Gastrocnemius medialis (tissue), 4 donors: ENCODE results near the gene PKIB. TPM values are rescaled to one million over a fixed set of nuclear protein-coding genes. Genes with fewer than 3 reads are reported as not detected.

Experiments used
- ATAC-seq, 2 donors: fragments of 150-250 bp; one replicate each; pipeline ENCODE4 v1.9.1; 2016
- DNase-seq, 2 donors: peaks; one replicate each; pipeline ENCODE4 v3.0.0-alpha.2; 2019
- H3K27ac ChIP-seq, 4 donors: fragments of 200-600 bp; sonication (generic); 1 replicate in 1 of 4; 2 replicates in 3 of 4; pipeline ENCODE4 v1.5.1; 2016 to 2018; ENCODE audit warnings: mild to moderate bottlenecking in 2 of 4, moderate library complexity in 1 of 4
- H3K27me3 ChIP-seq, 3 donors: fragments of 200-600 bp; sonication (generic) in 2 of 3; 1 replicate in 1 of 3; 2 replicates in 2 of 3; pipeline versions ENCODE4 v1.5.1 to v1.6.0; 2016 to 2019; ENCODE audit warnings: mild to moderate bottlenecking in 1 of 3, moderate library complexity in 1 of 3
- H3K36me3 ChIP-seq, 2 donors: fragments of 200-600 bp; sonication (generic) in 1 of 2; one replicate each; pipeline ENCODE4 v1.5.1; 2017 to 2018
- H3K4me1 ChIP-seq, 2 donors: fragments of 200-600 bp; sonication (generic) in 1 of 2; one replicate each; pipeline ENCODE4 v1.5.1; 2016 to 2017; ENCODE audit warnings: mild to moderate bottlenecking in 2 of 2
- H3K4me3 ChIP-seq, 4 donors: fragments of 200-600 bp; sonication (generic) in 3 of 4; 1 replicate in 1 of 4; 2 replicates in 3 of 4; pipeline ENCODE4 v1.5.1; 2016 to 2019; ENCODE audit warnings: mild to moderate bottlenecking in 2 of 4
- H3K9me3 ChIP-seq, 3 donors: fragments of 200-600 bp; sonication (generic) in 2 of 3; 1 replicate in 1 of 3; 2 replicates in 2 of 3; pipeline ENCODE4 v1.5.1; 2016 to 2019
- CTCF ChIP-seq, 5 experiments: fragments of 450-650 bp in 3 of 5; fragments of 200-600 bp in 2 of 5; sonication (generic) in 2 of 5; IDR thresholded peaks in 4 of 5; conservative IDR thresholded peaks in 1 of 5; 1 replicate in 4 of 5; 2 replicates in 1 of 5; pipeline ENCODE4 v1.5.1; 2016 to 2019; ENCODE audit warnings: antibody characterized with exemption in 5 of 5, mild to moderate bottlenecking in 3 of 5, moderate library complexity in 3 of 5
- POLR2A ChIP-seq, 2 donors: fragments of 450-650 bp; IDR thresholded peaks; one replicate each; pipeline ENCODE4 v1.6.1; 2017; ENCODE audit warnings: antibody characterized with exemption in 2 of 2, mild to moderate bottlenecking in 2 of 2, moderate library complexity in 2 of 2
- in situ Hi-C, 4 donors: fragments of 200-750 bp; cut with MboI; loops; one replicate each; pipeline versions ENCODE4 v1.15.0 to v1.8.0; 2017; ENCODE audit warnings: low sequenced_read_pairs in 4 of 4
- intact Hi-C: fragments of 100-400 bp; cut with DNase I; formaldehyde crosslinking; loops from one replicate; pipeline ENCODE4 v1.15.1; 2023; ENCODE audit warnings: low total_unique reads
- total RNA-seq, 4 donors: library from RNA; depleted of rRNA; stranded (reverse); fragments of >200 nt; gene quantifications; one replicate each; pipeline versions ENCODE4 v1.1.0 to v1.2.3, GENCODE V29; 2016

PKIB gene
- total RNA-seq = 1 to 10 TPM in 2 of 4 donors, under 1 TPM in 2; 0.64 to 1.1 (median 0.97) TPM

- no peaks in the 10 kb centered on the region for H3K36me3 ChIP-seq
- intact Hi-C loops = no loop called here
- peak; percentile 37 to 61 for DNase-seq
- no peaks in the 10 kb centered on the region for H3K9me3 ChIP-seq
- ATAC-seq = peak; percentile 86 to 88
- TF ChIP-seq CTCF (IDR thresholded peaks at IDR 0.05 in 4 of 5, conservative IDR thresholded peaks at IDR 0.05 in 1 of 5) (peak in 3 of 5 experiments; percentile 10 to 36 (median 31)), POLR2A (IDR thresholded peaks at IDR 0.05) (peak in 1 of 2 donors; percentile 18)
- peak within 1 kb of the TSS; percentile 53 to 65 (median 62) for H3K4me3 ChIP-seq
- H3K27ac ChIP-seq = peak within 1 kb of the TSS in 1 of 4 donors; percentile 28
- in situ Hi-C loops = no loop called here
- H3K4me1 ChIP-seq = peaks cover 7 to 11% of the 10 kb centered on the region in 2 donors
- no peaks in the 10 kb centered on the region for H3K27me3 ChIP-seq
Measured at GRCh38 chr6:122609881-122610689, at the start of gene PKIB. TSS of gene PKIB (plus strand) at chr6:122610405. CDS start at chr6:122717795, 107,390 bp downstream.

- in situ Hi-C loops = no loop called here
- no peak overlapping the region for H3K4me3 ChIP-seq
- no peaks in the 10 kb centered on the region for H3K36me3 ChIP-seq
- TF ChIP-seq CTCF (IDR thresholded peaks at IDR 0.05 in 4 of 5, conservative IDR thresholded peaks at IDR 0.05 in 1 of 5) (no peak), POLR2A (IDR thresholded peaks at IDR 0.05) (no peak)
- DNase-seq (no peak), ATAC-seq (no peak)
- no peak overlapping the region for H3K27ac ChIP-seq
- intact Hi-C loops = no loop called here
- H3K4me1 ChIP-seq = no peaks in the 10 kb centered on the region
- H3K9me3 ChIP-seq = no peaks in the 10 kb centered on the region
- no peaks in the 10 kb centered on the region for H3K27me3 ChIP-seq
Measured at GRCh38 chr6:122563364-122564052, 46.7 kb upstream of the PKIB start.

- Histone ChIP-seq H3K36me3 (no peaks in the 10 kb centered on the region), H3K27ac (no peak overlapping the region), H3K27me3 (no peaks in the 10 kb centered on the region), H3K4me3 (no peak overlapping the region), H3K4me1 (no peaks in the 10 kb centered on the region), H3K9me3 (no peaks in the 10 kb centered on the region)
- DNase-seq (no peak), ATAC-seq (no peak)
- in situ Hi-C loops (no loop called here), intact Hi-C loops (no loop called here)
- TF ChIP-seq POLR2A (IDR thresholded peaks at IDR 0.05) (no peak), CTCF (IDR thresholded peaks at IDR 0.05 in 4 of 5, conservative IDR thresholded peaks at IDR 0.05 in 1 of 5) (no peak)
Measured at GRCh38 chr6:122564230-122564629, 46.0 kb upstream of the PKIB start.

- ATAC-seq = no peak
- intact Hi-C loops = no loop called here
- Histone ChIP-seq H3K27ac (no peak overlapping the region), H3K4me1 (no peaks in the 10 kb centered on the region), H3K9me3 (no peaks in the 10 kb centered on the region), H3K36me3 (no peaks in the 10 kb centered on the region), H3K27me3 (no peaks in the 10 kb centered on the region), H3K4me3 (no peak overlapping the region)
- TF ChIP-seq POLR2A (IDR thresholded peaks at IDR 0.05) (no peak), CTCF (IDR thresholded peaks at IDR 0.05 in 4 of 5, conservative IDR thresholded peaks at IDR 0.05 in 1 of 5) (no peak)
- in situ Hi-C loops = no loop called here
- no peak for DNase-seq
Measured at GRCh38 chr6:122565708-122566107, 44.5 kb upstream of the PKIB start.
